OCI-LY7 (cell line): Measurements from ENCODE around the gene NRG2. TPM values are rescaled to one million over a fixed set of nuclear protein-coding genes. Genes with fewer than 3 reads are reported as not detected.
A peak's percentile ranks its signal among the peaks of the same experiment; 100 is the strongest.

ENCODE experiments used
- BruUV-seq: library from RNA; stranded (reverse); fragments of 400-500 nt; replicated peaks from 2 replicates; lab custom pipeline; 2021; lab: Mats Ljungman, UMichigan
- CTCF ChIA-PET: fragments of 300-600 bp; sonication (Branson Sonifier 250); formaldehyde crosslinking; loops from one replicate; lab custom pipeline; 2022; ENCODE audit warnings: antibody characterized with exemption; ENCODE audit not compliant: unreplicated experiment; lab: Charles Lee
- POLR2A ChIA-PET: fragments of 300-600 bp; sonication (Branson Sonifier 250); formaldehyde crosslinking; loops from one replicate; lab custom pipeline; 2022; ENCODE audit warnings: antibody characterized with exemption; lab: Charles Lee
- DNase-seq: peaks from one replicate; pipeline ENCODE4 v3.0.0-alpha.2; 2015; ENCODE audit warnings: low spot score
- H2AFZ ChIP-seq: fragments of 200-600 bp; sonication (generic), shearing (Covaris generic); 2 replicates; pipeline ENCODE4 v1.6.1; 2014; ENCODE audit warnings: mild to moderate bottlenecking, antibody characterized with exemption, low read length, moderate library complexity
- H3K27ac ChIP-seq: fragments of 200-600 bp; sonication (generic); 2 replicates; pipeline ENCODE4 v1.5.1; 2014; ENCODE audit warnings: mixed run types, low read depth, mild to moderate bottlenecking, moderate library complexity, low read length, inconsistent platforms; ENCODE audit not compliant: poor library complexity, severe bottlenecking
- H3K36me3 ChIP-seq: fragments of 200-600 bp; sonication (generic); 2 replicates; pipeline ENCODE4 v1.6.1; 2014; ENCODE audit warnings: mild to moderate bottlenecking, antibody characterized with exemption, low read length, moderate library complexity, mixed read lengths; ENCODE audit not compliant: insufficient read depth
- H3K4me1 ChIP-seq: fragments of 200-600 bp; sonication (generic); 2 replicates; pipeline ENCODE4 v1.5.1; 2014; ENCODE audit warnings: mild to moderate bottlenecking, low read length; ENCODE audit not compliant: insufficient read depth, poor library complexity, severe bottlenecking
- H3K4me2 ChIP-seq: fragments of 200-600 bp; sonication (generic); 2 replicates; pipeline ENCODE4 v1.6.1; 2014; ENCODE audit warnings: mild to moderate bottlenecking, low read length
- H3K4me3 ChIP-seq: fragments of 200-600 bp; sonication (generic); 2 replicates; pipeline ENCODE4 v1.5.1; 2014; ENCODE audit warnings: mild to moderate bottlenecking, low read depth, low read length; ENCODE audit not compliant: poor library complexity, severe bottlenecking
- H3K79me2 ChIP-seq: fragments of 200-600 bp; sonication (generic); 2 replicates; pipeline ENCODE4 v1.6.1; 2016; ENCODE audit warnings: low read depth, mild to moderate bottlenecking, low read length, moderate library complexity, mixed read lengths; ENCODE audit not compliant: insufficient read depth
- H3K9me2 ChIP-seq: fragments of 200-600 bp; sonication (generic); 2 replicates; pipeline ENCODE4 v1.6.1; 2016; ENCODE audit warnings: mild to moderate bottlenecking, low read length, mixed read lengths; ENCODE audit not compliant: insufficient read depth
- H3K9me3 ChIP-seq: fragments of 200-600 bp; sonication (generic); 2 replicates; pipeline ENCODE4 v1.6.1; 2014; ENCODE audit warnings: mild to moderate bottlenecking, mixed run types, low read length, mixed read lengths
- H4K20me1 ChIP-seq: fragments of 200-600 bp; sonication (generic); 2 replicates; pipeline ENCODE4 v1.6.1; 2014; ENCODE audit warnings: mild to moderate bottlenecking, antibody characterized with exemption, low read length, moderate library complexity, mixed read lengths; ENCODE audit not compliant: insufficient read depth
- EZH2phosphoT487 ChIP-seq: fragments of 200-600 bp; sonication (generic); IDR thresholded peaks from 2 replicates; pipeline ENCODE4 v1.6.1; 2018; ENCODE audit warnings: low read depth, borderline replicate concordance, mild to moderate bottlenecking, mixed run types, antibody characterized with exemption, low read length, moderate library complexity, mixed read lengths
- intact Hi-C: fragments of 100-400 bp; cut with micrococcal nuclease; formaldehyde crosslinking; loops from one replicate; pipeline ENCODE4 v1.10.0; 2022; ENCODE audit not compliant: unreplicated experiment
- total RNA-seq, 2 experiments: library from RNA; depleted of rRNA in 1 of 2; stranded (reverse); fragments of >200 nt in 1 of 2; shearing (Covaris generic) in 1 of 2; gene quantifications; 2 replicates each; pipeline ENCODE4 v1.2.3, GENCODE V29; 2014 to 2022
- TF ChIP-seq, protein P1 (sequence below): fragments of 200-600 bp; sonication (generic); conservative IDR thresholded peaks from 2 replicates; pipeline ENCODE4 v1.5.1; 2014; ENCODE audit warnings: mild to moderate bottlenecking, antibody characterized with exemption, low read length, moderate library complexity, mixed read lengths

NRG2 gene
- total RNA-seq, 2 experiments from 2014 or later = 1.7 TPM; not detected in 1

DNA sequence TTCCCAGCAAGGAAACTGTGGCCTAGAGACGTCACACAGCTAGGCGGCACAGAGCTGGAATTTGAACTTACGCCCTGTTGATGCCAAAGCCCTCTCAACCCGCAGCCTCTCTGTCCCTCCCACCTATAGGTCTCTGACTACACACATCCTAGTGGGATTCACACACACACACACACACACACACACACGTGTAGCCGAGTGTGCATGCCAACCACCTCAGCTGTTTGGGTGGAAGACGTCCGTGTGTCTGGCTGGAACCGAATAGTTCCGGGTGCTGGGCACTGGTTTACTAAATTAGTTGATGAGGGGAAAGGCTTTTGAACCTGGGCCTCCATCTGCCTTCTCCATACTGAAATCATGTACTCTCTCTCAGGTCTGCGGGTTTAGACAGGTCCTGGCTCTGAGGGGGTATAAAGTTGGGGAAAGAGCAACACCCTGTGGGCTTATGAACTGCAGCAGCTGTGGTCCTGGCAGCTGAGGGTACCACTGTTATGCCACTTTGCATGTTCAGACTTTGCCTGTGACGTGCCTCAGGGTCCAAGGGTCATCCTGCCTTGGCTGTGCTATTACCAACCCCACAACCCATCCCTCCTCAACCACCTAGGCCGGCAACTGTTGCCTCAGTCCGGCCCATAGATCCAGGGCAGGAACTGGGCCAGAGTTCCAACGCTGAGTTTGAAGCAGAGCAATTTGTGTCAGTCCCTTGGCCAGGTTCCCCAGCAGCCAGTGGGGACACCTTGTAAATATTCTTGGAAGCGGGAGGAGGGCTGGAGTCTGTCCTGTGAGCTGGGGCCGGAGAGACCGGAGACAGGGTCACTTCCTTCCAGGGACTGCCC is 197.0 kb downstream of the NRG2 start:
- no peaks in the 10 kb centered on the region for H3K79me2 ChIP-seq
- H3K9me2 ChIP-seq = no peaks in the 10 kb centered on the region
- H3K4me1 ChIP-seq = no peaks in the 10 kb centered on the region
- CTCF ChIA-PET = no interaction called here
- no peak overlapping the region for H2AFZ ChIP-seq
- no peak overlapping the region for H3K27ac ChIP-seq
- POLR2A ChIA-PET = no interaction called here
- TF ChIP-seq EZH2phosphoT487 = no peak
- TF ChIP-seq, protein P1, sequence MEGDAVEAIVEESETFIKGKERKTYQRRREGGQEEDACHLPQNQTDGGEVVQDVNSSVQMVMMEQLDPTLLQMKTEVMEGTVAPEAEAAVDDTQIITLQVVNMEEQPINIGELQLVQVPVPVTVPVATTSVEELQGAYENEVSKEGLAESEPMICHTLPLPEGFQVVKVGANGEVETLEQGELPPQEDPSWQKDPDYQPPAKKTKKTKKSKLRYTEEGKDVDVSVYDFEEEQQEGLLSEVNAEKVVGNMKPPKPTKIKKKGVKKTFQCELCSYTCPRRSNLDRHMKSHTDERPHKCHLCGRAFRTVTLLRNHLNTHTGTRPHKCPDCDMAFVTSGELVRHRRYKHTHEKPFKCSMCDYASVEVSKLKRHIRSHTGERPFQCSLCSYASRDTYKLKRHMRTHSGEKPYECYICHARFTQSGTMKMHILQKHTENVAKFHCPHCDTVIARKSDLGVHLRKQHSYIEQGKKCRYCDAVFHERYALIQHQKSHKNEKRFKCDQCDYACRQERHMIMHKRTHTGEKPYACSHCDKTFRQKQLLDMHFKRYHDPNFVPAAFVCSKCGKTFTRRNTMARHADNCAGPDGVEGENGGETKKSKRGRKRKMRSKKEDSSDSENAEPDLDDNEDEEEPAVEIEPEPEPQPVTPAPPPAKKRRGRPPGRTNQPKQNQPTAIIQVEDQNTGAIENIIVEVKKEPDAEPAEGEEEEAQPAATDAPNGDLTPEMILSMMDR = no peak
- no peaks in the 10 kb centered on the region for H4K20me1 ChIP-seq
- no peak for DNase-seq
- no peak overlapping the region for H3K4me3 ChIP-seq
- BruUV-seq = no TSS peak
- H3K4me2 ChIP-seq = no peak overlapping the region
- H3K9me3 ChIP-seq = no peaks in the 10 kb centered on the region
- no peaks in the 10 kb centered on the region for H3K36me3 ChIP-seq
- intact Hi-C loops = no loop called here

DNA sequence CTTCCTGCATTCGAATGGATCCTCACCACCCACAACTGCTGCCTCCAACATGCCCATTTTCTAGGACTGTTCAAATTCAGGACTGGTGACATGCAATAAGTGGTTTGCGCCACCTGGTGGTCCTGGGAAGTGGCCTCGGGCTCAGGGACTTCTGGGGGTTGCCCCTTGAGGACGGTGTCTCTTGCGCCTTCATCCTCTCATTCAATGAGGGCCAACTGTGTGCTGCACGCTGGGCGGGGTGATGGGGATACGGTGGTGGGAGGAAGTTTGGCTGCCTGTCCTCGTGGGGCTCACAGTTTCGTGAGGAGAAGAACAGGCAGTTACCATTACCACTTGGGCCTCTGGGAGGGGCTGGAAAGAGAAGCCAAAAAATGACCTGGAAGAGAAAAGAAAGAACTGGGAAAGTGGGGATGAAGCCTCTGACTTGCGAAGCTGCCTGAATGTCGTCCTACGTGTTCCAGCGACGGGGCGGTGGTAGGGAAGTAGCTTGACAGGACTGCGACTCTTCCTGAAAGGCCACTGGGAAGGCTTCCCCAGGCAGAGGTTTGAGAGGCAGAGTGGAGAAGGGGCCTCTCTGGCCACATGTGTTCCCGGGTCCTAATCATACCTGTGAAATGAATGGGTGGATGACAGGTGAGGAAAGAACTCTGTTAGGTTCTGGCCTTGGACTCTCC is 198.5 kb downstream of the NRG2 start:
- Histone ChIP-seq H3K4me3 (no peak overlapping the region), H3K27ac (no peak overlapping the region), H3K9me2 (no peaks in the 10 kb centered on the region), H4K20me1 (no peaks in the 10 kb centered on the region), H3K79me2 (no peaks in the 10 kb centered on the region), H3K36me3 (no peaks in the 10 kb centered on the region), H2AFZ (no peak overlapping the region), H3K4me2 (no peak overlapping the region), H3K9me3 (no peaks in the 10 kb centered on the region), H3K4me1 (no peaks in the 10 kb centered on the region)
- ChIA-PET POLR2A (no interaction called here), CTCF (no interaction called here)
- intact Hi-C loops = loop anchor here (1.0 kb wide), 1 partner anchor 57 kb away; no protein-coding TSS in a partner anchor
- DNase-seq = peak; percentile 80
- no TSS peak for BruUV-seq
- TF ChIP-seq, protein P1 = peak; percentile 91
- no peak for TF ChIP-seq EZH2phosphoT487
